Muscle layer of colon (tissue), 2 donors: ENCODE results near the gene MERTK.
"Not testable (repeated sequence)": the region's sequence is repeated elsewhere in the genome, so short reads cannot be mapped to it uniquely, and the experiment has no call there.

Experiments
- H3K27ac ChIP-seq: one replicate; pipeline ENCODE4 v1.7.0; 2013; ENCODE audit warnings: low read depth, mild to moderate bottlenecking, low read length, moderate library complexity
- H3K27me3 ChIP-seq, 2 donors: one replicate each; pipeline ENCODE4 v1.7.0; 2013; ENCODE audit warnings: low read length in 2 of 2, mild to moderate bottlenecking in 2 of 2; ENCODE audit not compliant: insufficient read depth in 2 of 2, control insufficient read depth in 1 of 2
- H3K36me3 ChIP-seq: one replicate; pipeline ENCODE4 v1.7.0; 2013; ENCODE audit warnings: mild to moderate bottlenecking, low read length; ENCODE audit not compliant: insufficient read depth
- H3K4me1 ChIP-seq: one replicate; pipeline ENCODE4 v1.7.0; 2013; ENCODE audit warnings: mild to moderate bottlenecking, low read length; ENCODE audit not compliant: insufficient read depth
- H3K4me3 ChIP-seq, 2 donors: one replicate each; pipeline ENCODE4 v1.7.0; 2013; ENCODE audit warnings: low read length in 2 of 2, low read depth in 1 of 2, mild to moderate bottlenecking in 1 of 2, moderate library complexity in 1 of 2
- H3K9ac ChIP-seq: one replicate; pipeline ENCODE4 v1.7.0; 2013; ENCODE audit warnings: low read length
- H3K9me3 ChIP-seq: one replicate; pipeline ENCODE4 v1.7.0; 2013; ENCODE audit warnings: mild to moderate bottlenecking, low read length
- donor health status: abdominal sarcoma.
- donor health status: Adenocarcinoma of cecum.

MERTK gene

DNA sequence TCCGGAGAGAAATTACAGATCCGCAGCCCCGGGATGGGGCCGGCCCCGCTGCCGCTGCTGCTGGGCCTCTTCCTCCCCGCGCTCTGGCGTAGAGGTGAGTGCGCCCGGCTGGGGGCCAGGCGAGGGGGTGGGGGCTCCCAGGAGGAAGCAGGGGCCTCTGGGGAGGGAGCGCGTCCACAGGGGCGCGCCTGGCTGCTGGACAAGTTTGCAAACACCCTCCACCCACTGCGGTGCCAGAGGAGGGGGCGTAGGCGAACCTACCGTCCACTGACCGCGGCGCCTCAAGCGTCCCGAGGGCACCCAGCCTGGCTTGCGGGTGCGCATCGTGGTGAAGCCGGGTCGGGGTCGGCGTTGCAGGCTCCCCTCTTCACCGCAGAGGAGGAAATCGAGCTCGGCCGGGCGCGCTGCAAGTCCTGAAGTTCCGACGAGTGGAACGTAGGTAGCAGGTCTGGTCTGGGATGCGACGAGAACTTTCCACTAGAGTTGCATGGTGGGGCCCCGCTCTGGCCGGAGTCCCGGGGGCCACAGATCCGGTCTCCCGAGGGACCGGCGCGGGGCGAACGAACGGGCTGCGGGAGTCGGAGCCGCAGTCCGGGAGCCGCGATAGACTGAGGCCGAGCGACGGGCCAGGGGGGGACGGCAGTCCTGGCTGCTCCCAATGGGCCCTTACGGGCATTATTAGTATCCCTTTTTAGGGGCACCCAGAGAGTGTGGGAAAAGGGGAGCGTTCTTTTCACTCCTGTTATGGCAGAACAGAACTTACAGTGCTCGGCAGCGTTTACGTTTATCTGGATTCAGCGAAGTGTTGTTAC lies 502 bp downstream of the MERTK start:
- H3K27ac ChIP-seq: peak overlapping the region; percentile 92
- H3K36me3 ChIP-seq: no peaks in the 10 kb centered on the region
- peak overlapping the region; percentile 58 for H3K9ac ChIP-seq
- H3K4me1 ChIP-seq: peaks cover 16% of the 10 kb centered on the region
- no peaks in the 10 kb centered on the region for H3K9me3 ChIP-seq
- H3K4me3 ChIP-seq: peak overlapping the region; percentile 79 to 89
- H3K27me3 ChIP-seq: no peaks in the 10 kb centered on the region

DNA sequence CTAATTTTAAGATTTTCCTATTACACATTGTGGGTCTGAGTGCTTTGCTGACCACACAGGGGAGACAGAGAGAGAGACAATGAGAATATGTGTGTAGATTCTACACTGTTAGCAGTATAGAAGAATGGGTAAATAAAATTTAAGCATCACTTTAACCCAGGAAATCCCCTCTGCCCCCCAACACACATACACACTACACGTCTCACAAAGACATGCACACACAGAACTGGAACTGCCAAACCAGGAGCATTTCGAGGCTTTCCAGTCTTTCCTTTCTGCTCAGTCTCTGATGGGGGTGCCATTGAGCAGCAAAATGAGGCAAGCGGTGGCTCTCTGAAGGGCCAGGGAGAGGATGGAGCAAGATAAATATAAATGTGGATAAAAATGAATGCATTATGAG lies 2.5 kb downstream of the MERTK start:
- Histone ChIP-seq H3K9me3 (no peaks in the 10 kb centered on the region), H3K9ac (no peak overlapping the region), H3K27me3 (no peaks in the 10 kb centered on the region), H3K27ac (peak overlapping the region; percentile 31), H3K36me3 (no peaks in the 10 kb centered on the region), H3K4me3 (peak overlapping the region in 1 of 2 donors; percentile 16), H3K4me1 (peaks cover 27% of the 10 kb centered on the region)

DNA sequence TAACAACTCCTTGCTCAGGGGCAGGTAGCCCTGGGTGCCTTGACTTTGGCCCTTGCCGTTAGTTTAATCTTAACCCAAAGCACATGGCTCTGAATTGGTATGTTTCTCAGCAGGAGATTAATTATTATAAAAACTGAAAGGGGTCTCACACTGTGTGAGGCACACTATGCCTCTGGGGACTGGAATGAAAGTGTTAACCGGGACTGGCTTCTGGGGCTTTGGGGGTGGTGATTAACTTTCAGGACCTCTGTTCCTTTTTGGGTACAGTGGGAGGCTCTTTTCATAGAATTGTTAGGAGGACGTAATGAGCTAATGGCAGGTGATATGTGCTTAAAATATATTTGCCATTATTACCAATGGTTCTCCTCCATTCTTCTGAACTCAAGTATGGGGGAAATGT lies 5.1 kb downstream of the MERTK start:
- Histone ChIP-seq H3K27ac (no peak overlapping the region), H3K4me1 (peaks cover 47% of the 10 kb centered on the region), H3K36me3 (no peaks in the 10 kb centered on the region), H3K4me3 (no peak overlapping the region), H3K27me3 (no peaks in the 10 kb centered on the region), H3K9me3 (no peaks in the 10 kb centered on the region), H3K9ac (no peak overlapping the region)

DNA sequence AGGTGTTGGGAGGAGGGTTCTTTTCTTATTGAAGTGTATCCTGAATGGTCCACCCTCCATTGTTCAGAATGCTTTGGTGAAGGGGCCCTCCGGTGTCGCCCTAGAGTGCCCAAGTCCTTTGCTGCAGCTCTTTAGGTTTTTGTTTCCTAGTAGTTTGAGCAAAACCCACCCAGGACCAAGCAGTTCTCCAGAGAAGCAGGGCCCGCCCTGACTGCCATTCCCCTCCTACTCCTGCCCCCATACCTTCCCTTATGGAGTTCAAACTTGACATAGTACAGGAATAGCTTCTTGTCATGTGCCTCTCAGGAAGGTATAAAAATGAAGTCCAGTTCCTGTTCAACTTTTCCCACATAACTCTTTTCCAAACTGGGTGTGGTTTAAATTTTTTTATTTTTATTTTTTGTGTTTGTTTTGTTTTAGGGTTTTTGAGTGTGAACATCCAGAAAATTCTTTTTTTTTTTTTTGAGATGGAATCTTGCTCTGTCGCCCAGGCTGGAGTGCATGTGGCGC lies 5.6 kb downstream of the MERTK start:
- no peaks in the 10 kb centered on the region for H3K36me3 ChIP-seq
- H3K9ac ChIP-seq: no peak overlapping the region
- no peaks in the 10 kb centered on the region for H3K9me3 ChIP-seq
- no peak overlapping the region for H3K27ac ChIP-seq
- H3K4me1 ChIP-seq: peaks cover 52% of the 10 kb centered on the region
- H3K4me3 ChIP-seq: no peak overlapping the region
- H3K27me3 ChIP-seq: no peaks in the 10 kb centered on the region

- H3K9me3 ChIP-seq: no peaks in the 10 kb centered on the region
- no peaks in the 10 kb centered on the region for H3K27me3 ChIP-seq
- H3K4me3 ChIP-seq: no peak overlapping the region
- peak overlapping the region; percentile 53 for H3K27ac ChIP-seq
- no peaks in the 10 kb centered on the region for H3K36me3 ChIP-seq
- H3K4me1 ChIP-seq: peaks cover 59% of the 10 kb centered on the region
- no peak overlapping the region for H3K9ac ChIP-seq
These were observed 6.5 kb downstream of the MERTK start for GRCh38 chr2:111904726-111905474.

GRCh38 chr2:111905475-111905869 lies 7.1 kb downstream of the MERTK start:
- H3K4me3 ChIP-seq, H3K27me3 ChIP-seq, H3K27ac ChIP-seq, H3K36me3 ChIP-seq, H3K9ac ChIP-seq, H3K9me3 ChIP-seq: not testable (repeated sequence)
- H3K4me1 ChIP-seq: peaks cover 55% of the 10 kb centered on the region

DNA sequence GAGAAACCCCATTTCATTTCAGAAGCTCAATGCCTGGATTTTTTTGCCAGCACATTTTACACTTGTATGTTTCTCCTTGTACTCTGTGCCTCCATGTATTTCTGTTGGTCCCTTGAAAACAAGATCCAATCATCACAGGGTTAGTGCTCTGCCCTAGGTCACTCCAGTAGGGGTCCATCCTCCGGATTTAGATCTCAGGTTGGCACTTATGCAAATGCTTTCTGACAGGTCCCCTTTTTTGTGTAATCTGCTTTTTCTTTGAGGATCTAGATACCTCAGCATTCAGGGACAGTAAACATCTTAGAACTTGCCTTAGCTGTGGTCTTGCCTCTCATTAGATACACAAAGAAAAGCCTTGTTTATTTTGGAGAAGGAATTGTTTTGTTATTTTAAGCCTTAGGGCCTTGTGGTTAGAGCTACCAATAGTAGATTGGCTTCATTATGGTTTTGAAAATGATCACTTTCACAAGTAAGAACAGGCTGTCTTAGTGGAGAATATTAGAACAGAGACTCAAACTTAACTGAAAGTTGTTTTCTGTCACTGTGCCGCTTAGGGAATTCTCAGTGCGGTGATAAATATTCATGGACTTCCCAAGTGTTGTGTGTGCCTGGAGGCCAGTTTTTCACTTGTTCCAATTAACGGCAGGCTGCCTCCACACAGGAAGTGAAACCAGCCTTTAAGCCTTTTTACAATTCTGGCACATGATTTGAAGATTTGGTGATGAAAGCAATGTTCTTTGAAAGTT lies 7.8 kb downstream of the MERTK start:
- H3K4me3 ChIP-seq: no peak overlapping the region
- peak overlapping the region; percentile 2 for H3K9ac ChIP-seq
- H3K27me3 ChIP-seq: no peaks in the 10 kb centered on the region

GRCh38 chr2:111908578-111908977 lies 10.2 kb downstream of the MERTK start:
- Histone ChIP-seq H3K4me3 (no peak overlapping the region), H3K9me3 (no peaks in the 10 kb centered on the region), H3K4me1 (peaks cover 49% of the 10 kb centered on the region), H3K36me3 (no peaks in the 10 kb centered on the region), H3K27ac (no peak overlapping the region), H3K9ac (no peak overlapping the region), H3K27me3 (no peaks in the 10 kb centered on the region)

More for the DNA sequence above, 7.8 kb downstream of the MERTK start:
- no peaks in the 10 kb centered on the region for H3K36me3 ChIP-seq
- H3K9me3 ChIP-seq: no peaks in the 10 kb centered on the region
- peaks cover 53% of the 10 kb centered on the region for H3K4me1 ChIP-seq
- H3K27ac ChIP-seq: peak overlapping the region; percentile 66

DNA sequence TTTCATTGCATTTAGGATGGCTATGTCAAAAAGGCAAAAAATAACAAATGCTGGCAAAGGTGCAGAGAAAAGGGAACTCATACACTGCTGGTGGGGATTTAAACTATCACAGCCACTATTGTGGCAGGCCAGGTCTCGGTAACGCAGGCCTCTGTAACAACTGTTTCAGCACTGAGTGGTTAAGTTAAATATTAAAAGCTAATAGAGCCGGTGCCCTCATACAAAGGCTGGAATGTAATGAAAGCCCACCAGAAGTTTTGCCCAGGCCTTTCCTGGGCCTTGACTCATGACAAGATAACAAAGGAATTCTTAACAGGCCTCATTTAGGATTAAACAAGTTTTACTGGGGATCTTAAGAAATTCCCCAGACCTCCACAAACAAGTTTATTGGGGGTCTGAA lies 10.7 kb downstream of the MERTK start:
- no peak overlapping the region for H3K27ac ChIP-seq
- H3K9me3 ChIP-seq: no peaks in the 10 kb centered on the region

GRCh38 chr2:111909997-111910396 lies 11.6 kb downstream of the MERTK start:
- H3K4me1 ChIP-seq: peaks cover 42% of the 10 kb centered on the region
- not testable (repeated sequence) for H3K27ac ChIP-seq, H3K36me3 ChIP-seq

More for the DNA sequence above, 10.7 kb downstream of the MERTK start:
- Histone ChIP-seq H3K36me3 (no peaks in the 10 kb centered on the region), H3K4me3 (no peak overlapping the region), H3K4me1 (peaks cover 49% of the 10 kb centered on the region), H3K9ac (no peak overlapping the region), H3K27me3 (no peaks in the 10 kb centered on the region)

DNA sequence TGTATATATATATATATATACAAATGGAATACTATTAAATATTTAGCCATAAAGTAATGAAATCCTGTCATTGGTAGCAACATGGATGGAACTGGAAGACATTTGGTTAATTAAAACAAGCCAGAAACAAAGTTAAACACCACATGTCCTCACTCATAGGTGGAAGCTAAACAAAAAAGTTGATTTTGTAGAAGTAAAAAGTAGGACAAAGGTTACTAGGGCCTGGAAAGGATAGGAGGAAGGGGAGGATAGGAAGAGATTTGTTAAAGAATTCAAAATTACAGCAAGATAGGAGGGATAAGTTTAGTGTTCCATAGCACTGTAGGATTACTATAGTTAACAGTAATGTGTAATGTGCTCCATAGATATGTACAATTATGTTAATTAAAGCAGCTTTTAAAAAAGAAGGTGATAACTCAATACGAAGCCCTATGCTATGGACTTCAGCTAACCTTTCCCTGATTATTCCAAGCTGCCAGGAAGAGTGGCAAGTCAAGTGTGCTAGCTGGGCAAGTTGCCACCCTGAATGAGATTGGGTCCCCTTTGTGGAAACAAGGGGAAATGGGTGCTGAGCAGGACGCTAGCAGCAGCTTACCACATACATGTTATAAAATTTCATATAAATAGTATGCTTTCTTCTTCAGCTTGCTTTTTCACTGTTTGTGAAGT lies 12.3 kb downstream of the MERTK start:
- Histone ChIP-seq H3K27ac (no peak overlapping the region), H3K27me3 (no peaks in the 10 kb centered on the region), H3K4me1 (peaks cover 40% of the 10 kb centered on the region), H3K4me3 (no peak overlapping the region), H3K9me3 (no peaks in the 10 kb centered on the region), H3K36me3 (no peaks in the 10 kb centered on the region), H3K9ac (no peak overlapping the region)

More at GRCh38 chr2:111909997-111910396, 11.6 kb downstream of the MERTK start:
- not testable (repeated sequence) for H3K9ac ChIP-seq, H3K27me3 ChIP-seq, H3K4me3 ChIP-seq, H3K9me3 ChIP-seq
